ENCODE results near the gene CYP24A1. TPM values are rescaled to one million over a fixed set of nuclear protein-coding genes. Genes with fewer than 3 reads are reported as not detected.

CYP24A1 gene
- polyA plus RNA-seq, 1 donor from 2014 or later = not detected

DNA sequence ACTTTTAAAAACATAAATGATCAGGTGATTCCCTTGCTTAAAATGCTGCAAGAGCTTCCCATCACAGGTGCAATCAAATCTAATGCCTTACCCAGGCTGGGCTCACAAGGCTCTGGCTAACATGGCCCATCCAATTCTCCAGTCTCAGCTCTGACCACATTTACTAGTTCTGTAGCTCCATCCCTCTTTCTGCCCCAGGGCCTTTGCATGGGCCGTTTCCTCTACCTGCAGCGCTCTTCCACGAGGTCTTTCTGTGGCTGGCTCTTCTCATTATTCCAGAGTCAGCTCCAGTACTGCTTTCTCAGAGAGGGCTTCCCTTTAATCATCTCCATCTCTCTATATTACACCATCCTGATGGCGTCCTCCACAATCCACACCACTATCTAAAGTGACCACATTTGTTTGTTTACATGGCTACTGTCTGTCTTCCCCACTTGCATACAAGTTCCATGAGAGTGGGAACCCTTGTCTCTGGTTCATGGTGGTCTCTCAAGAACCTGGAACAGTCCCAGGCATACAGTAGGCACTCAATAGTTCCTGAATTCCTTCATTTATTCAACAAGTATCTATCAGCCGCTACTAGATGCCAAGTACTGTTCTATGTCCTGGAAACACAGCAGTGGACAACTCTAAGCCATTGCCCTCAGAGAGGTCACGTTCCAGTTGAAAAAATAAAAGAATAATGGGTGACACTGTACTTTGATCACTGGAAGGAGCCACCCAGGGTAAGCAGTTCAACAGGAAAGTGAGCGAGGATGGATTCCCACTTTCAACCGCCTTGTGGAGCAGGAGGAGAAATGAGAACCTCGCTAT lies 12.6 kb downstream of the CYP24A1 start:
- Mint-ChIP-seq H3K4me1 (no peaks in the 10 kb centered on the region), H3K27ac (no peak overlapping the region), H3K4me3 (peak overlapping the region in 1 of 4 donors; percentile 7), H3K27me3 (peaks cover 12% of the 10 kb centered on the region), H3K9me3 (no peaks in the 10 kb centered on the region), H3K36me3 (no peaks in the 10 kb centered on the region)

DNA sequence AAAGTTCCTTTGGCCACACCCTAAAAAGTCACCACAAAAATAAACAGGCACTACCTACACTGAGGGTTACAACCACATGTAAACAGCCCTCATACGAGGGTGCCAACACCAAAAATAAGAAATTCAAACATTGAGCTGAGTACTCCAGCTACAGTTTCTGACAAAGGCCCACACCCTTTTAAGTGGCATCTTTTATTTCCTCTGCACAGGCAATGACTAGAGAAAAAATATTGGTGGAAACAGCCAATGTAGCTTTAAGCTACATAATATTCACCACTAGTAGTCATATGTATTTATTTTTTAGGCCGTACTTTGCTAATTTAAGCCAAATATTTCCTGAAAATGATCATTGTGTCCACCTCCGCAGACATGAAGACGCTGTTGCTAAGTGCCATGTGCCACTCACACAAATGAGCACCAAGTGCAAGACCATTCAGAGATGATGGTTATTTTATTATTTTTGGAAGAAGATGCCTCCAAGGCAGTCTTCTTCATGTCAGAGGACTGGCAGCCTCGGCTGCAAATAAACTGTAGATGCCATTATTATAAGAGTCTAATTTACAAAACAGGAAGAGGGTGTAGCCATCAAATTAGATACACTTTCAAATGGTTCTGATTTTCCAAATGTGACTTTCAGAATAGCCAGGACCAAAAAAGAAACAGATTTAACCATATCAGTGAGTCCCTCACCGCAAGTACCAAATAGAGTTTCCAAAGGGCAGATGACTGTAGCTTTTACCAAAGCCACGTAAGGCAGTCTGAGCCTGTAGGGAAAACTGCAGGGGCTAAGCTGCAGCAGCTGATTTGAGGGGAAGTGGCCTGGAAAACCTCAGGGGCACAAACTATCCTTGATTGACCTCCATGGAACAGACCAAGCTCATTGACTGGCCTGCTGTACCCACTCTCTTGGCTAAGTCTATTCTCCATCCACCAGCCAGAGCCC lies 13.4 kb downstream of the CYP24A1 start:
- Mint-ChIP-seq H3K9me3 (no peaks in the 10 kb centered on the region), H3K36me3 (peaks cover 2% of the 10 kb centered on the region), H3K4me1 (no peaks in the 10 kb centered on the region), H3K27me3 (peaks cover 9% of the 10 kb centered on the region), H3K27ac (no peak overlapping the region), H3K4me3 (no peak overlapping the region)

DNA sequence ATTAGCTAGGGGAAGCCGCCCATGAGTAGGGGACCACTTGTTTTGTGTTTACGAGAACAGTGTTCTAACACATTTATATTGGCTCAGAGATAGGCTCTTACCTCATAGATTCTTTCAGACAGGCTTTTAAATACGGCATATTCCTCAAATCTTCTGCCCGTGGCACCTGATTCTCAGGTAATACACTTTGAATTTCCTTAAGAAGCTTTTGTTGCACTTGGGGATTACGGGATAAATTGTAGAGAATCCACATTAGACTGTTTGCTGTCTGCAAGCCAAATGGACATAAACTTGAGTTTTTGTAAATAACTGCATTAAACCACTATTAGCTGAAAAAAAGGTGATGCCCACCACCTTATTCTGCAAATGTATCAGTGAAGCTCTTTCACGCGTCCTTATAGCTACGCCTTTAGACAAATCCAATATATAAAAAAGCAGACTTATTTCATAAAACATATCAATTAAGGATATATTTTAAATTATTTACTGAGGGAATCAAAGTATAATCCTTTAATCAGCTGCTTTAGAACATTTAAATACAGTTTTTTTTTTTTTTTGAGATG lies 14.8 kb downstream of the CYP24A1 start:
- H3K4me1 Mint-ChIP-seq = no peaks in the 10 kb centered on the region
- H3K27me3 Mint-ChIP-seq = peaks cover 8% of the 10 kb centered on the region
- H3K36me3 Mint-ChIP-seq = peaks cover 2% of the 10 kb centered on the region
- no peaks in the 10 kb centered on the region for H3K9me3 Mint-ChIP-seq
- H3K4me3 Mint-ChIP-seq = no peak overlapping the region
- H3K27ac Mint-ChIP-seq = no peak overlapping the region

DNA sequence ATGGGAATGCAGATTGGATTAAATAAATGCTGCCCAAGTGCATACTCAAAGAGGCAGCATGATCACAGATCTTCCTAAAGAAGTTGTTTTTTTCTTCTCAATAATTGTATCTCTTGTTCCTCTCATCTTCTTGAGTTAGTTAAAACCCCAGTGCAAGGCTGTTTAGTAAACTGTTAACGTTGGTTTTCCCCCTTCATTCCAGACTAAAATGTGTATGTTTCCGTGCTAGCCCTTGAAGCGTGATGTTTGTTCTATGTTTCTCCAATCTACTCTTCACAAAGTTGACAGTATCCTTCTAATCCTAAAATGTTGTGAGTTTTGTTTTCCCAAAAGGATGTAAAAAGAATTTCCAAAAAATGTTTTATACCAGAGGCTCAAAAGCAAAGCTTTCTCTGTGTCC lies 15.6 kb downstream of the CYP24A1 start:
- H3K27me3 Mint-ChIP-seq = peaks cover 5% of the 10 kb centered on the region
- H3K36me3 Mint-ChIP-seq = peaks cover 2% of the 10 kb centered on the region

DNA sequence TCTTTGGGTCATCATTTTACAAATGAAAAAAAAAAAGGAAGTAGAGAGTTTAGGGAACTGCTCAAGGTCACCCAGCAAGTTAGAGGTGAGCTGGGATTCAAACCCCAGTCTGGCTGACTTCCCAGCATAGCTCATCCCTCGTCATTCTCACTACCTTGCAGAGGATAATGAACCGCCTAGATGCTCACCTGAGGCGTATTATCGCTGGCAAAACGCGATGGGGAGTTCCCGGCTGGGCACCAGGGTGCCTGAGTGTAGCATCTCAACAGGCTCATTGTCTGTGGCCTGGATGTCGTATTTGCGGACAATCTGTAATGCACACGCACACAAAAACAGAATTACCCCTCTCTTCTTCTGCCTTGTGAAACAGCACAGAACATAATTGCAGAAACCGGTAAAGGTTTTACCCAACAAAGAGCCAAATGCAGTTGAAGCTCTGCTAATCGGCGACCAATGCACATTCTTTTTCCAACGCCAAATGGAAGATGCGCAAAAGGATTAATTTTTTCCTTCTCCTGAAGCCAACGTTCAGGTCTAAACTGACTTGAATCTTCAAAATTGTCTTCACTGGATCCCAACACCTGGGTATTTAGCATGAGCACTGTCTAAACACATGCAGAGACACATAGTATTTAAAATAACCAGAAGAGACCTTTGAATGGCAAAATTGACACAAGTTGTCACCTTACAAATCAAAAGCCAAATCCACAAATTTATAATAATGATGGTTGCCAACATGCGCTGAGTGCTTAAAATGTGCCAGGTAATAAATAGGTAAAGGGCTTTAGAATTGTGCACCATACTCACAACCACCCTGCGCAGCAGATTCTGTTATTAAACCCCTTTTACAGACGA lies 16.6 kb downstream of the CYP24A1 start:
- peaks cover 5% of the 10 kb centered on the region for H3K27me3 Mint-ChIP-seq
- no peak overlapping the region for H3K27ac Mint-ChIP-seq
- peaks cover 2% of the 10 kb centered on the region for H3K36me3 Mint-ChIP-seq
- no peak overlapping the region for H3K4me3 Mint-ChIP-seq
- H3K4me1 Mint-ChIP-seq = no peaks in the 10 kb centered on the region
- no peaks in the 10 kb centered on the region for H3K9me3 Mint-ChIP-seq

More for the DNA sequence above, 15.6 kb downstream of the CYP24A1 start:
- H3K27ac Mint-ChIP-seq = no peak overlapping the region
- no peak overlapping the region for H3K4me3 Mint-ChIP-seq
- H3K9me3 Mint-ChIP-seq = no peaks in the 10 kb centered on the region
- H3K4me1 Mint-ChIP-seq = no peaks in the 10 kb centered on the region

DNA sequence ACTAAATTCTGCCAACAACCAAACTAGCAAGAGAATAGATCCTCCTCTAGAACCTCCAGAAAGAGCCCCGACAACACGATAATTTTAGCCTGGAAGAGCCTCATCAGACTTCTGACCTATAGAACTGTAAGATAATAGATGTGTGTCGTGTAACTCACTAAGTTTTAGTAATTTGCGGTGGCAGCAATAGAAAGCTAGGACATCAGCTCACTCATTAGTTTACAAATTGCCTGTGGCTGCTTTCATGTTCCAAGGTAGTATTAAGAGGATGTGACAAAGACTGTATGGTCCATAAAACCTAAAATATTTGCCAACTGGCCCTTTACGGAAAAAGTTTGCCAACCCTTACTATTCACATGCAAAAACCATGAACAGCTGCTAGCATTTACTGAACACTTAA lies 17.3 kb downstream of the CYP24A1 start:
- Mint-ChIP-seq H3K36me3 (peaks cover 2% of the 10 kb centered on the region), H3K4me3 (no peak overlapping the region), H3K9me3 (no peaks in the 10 kb centered on the region), H3K4me1 (no peaks in the 10 kb centered on the region), H3K27me3 (peaks cover under 1% of the 10 kb centered on the region), H3K27ac (no peak overlapping the region)

DNA sequence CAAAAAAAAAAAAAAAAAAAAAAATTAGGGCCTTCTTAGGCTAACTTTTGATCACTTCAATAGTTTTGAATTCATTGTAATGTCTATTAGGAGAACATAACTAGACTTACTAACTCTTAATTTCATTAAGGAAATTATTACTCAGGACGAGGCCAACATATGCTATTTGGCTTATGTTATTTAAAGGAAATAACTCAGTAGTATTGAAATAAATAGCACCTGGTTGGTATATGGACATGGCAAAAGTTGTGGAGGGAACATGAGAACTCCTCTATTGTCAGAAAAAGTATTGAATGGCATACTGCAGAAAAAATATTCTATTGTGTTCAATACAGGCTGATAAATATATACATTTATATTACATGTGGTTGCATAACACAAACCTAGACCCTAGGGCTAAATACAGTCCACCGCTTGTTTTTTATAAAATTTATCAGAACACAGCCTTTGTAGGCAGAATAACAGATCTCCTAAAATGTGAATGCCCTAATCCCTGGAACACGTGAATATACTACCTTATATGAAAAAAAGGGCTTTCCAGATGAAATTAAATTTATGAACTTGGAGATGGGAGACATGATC lies 18.0 kb downstream of the CYP24A1 start:
- Mint-ChIP-seq H3K4me1 (no peaks in the 10 kb centered on the region), H3K9me3 (no peaks in the 10 kb centered on the region), H3K27ac (no peak overlapping the region), H3K27me3 (peaks cover 3% of the 10 kb centered on the region), H3K4me3 (no peak overlapping the region), H3K36me3 (peaks cover 2% of the 10 kb centered on the region)

DNA sequence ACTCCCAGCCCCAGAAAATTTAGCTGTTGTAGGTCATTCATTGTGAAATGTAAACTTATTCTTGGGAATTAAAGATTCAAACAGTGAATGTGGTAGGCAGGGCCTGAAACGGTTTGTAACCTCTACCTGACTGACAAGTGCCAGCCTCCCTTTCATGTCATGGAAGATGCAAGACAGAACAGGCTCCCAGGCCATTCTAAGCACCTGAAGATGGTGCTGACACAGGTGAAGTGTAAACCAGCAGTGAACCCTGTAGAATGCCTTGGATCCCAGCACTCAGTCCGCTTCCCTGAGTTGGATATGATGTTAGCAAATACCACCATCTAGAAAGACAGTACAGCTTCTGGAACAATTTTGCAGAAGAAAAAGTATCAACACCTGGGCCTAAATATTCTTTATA lies 19.3 kb downstream of the CYP24A1 start:
- Mint-ChIP-seq H3K4me3 (no peak overlapping the region), H3K9me3 (no peaks in the 10 kb centered on the region), H3K36me3 (peaks cover 3% of the 10 kb centered on the region), H3K27me3 (peaks cover 3% of the 10 kb centered on the region), H3K27ac (no peak overlapping the region), H3K4me1 (no peaks in the 10 kb centered on the region)

DNA sequence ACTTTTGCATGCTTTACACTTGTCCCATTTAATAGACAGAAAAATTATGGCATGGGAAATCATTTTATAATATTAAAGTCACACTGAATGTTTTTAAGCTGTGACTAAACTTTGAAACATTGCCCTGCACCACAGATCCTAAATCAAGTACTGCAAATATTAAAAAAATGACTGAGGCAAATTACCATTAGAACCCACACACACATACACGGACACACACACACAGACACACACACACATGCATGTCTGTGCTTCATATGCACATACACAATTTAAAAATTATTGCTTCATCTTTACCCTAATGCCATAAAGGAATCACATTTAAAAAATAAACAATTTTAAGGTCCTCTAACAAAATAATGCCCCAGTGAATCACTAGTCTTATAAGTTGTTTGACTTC lies 19.9 kb downstream of the CYP24A1 start:
- H3K4me3 Mint-ChIP-seq = no peak overlapping the region
- peak overlapping the region in 1 of 3 donors; percentile 39 for H3K27ac Mint-ChIP-seq
- no peaks in the 10 kb centered on the region for H3K4me1 Mint-ChIP-seq
- H3K9me3 Mint-ChIP-seq = no peaks in the 10 kb centered on the region
- H3K36me3 Mint-ChIP-seq = peaks cover 4% of the 10 kb centered on the region
- H3K27me3 Mint-ChIP-seq = peaks cover 3% of the 10 kb centered on the region

DNA sequence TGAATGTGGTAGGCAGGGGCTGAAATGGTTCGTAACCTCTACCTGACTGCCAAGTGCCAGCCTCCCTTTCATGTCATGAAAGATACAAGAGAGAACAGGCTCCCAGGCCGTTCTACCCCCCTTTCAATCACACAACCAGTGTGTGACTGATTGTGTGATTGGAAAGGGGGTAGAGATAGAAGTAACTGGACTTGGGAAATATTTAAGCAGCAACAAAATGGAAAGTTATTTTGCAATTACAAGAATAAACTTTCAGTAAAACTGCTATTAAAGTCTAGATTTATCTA lies 20.8 kb downstream of the CYP24A1 start:
- Mint-ChIP-seq H3K27me3 (peaks cover 5% of the 10 kb centered on the region), H3K4me3 (no peak overlapping the region), H3K9me3 (no peaks in the 10 kb centered on the region), H3K36me3 (peaks cover 4% of the 10 kb centered on the region), H3K4me1 (no peaks in the 10 kb centered on the region), H3K27ac (no peak overlapping the region)

DNA sequence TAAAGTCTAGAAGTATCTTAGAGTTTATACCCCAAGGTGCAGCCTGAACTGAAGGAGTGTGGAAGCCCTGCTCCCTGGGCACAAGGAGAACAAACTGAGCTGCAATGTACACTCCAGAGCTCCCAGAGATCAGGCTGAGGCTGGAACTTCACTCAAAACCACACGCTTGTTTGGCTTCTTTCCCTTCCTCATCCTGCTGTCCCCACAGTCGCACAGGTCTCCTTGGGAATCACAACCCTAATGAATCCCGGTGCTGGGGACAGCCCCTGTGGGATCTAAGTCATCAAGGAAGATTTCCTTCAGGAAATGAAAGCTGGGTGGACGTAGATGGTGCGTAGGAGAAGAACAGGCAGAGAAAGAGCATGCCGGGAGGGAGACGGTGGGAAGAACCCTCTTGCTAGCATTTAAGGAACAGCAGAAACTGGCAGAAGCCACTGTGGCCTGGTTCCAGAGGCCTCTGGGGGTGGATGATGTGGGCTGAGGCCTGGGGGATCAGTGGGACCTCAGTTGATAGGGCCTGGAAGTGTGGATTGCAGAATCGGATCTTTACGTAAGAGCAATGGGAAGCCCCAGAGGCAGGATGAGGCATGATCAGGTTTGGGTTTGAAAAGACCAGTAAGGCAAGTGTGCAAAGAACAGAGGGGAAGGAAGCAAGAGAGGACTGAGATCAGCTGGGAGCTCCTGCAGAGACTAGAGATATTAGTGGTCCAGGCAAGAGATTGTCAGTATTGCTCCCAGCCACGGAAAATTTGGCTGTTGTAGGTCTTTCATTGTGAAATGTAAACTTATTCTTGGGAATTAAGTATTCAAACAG lies 21.4 kb downstream of the CYP24A1 start:
- no peak overlapping the region for H3K4me3 Mint-ChIP-seq
- peaks cover 4% of the 10 kb centered on the region for H3K36me3 Mint-ChIP-seq
- no peaks in the 10 kb centered on the region for H3K9me3 Mint-ChIP-seq
- H3K27ac Mint-ChIP-seq = no peak overlapping the region
- H3K4me1 Mint-ChIP-seq = no peaks in the 10 kb centered on the region
- H3K27me3 Mint-ChIP-seq = peaks cover 5% of the 10 kb centered on the region

DNA sequence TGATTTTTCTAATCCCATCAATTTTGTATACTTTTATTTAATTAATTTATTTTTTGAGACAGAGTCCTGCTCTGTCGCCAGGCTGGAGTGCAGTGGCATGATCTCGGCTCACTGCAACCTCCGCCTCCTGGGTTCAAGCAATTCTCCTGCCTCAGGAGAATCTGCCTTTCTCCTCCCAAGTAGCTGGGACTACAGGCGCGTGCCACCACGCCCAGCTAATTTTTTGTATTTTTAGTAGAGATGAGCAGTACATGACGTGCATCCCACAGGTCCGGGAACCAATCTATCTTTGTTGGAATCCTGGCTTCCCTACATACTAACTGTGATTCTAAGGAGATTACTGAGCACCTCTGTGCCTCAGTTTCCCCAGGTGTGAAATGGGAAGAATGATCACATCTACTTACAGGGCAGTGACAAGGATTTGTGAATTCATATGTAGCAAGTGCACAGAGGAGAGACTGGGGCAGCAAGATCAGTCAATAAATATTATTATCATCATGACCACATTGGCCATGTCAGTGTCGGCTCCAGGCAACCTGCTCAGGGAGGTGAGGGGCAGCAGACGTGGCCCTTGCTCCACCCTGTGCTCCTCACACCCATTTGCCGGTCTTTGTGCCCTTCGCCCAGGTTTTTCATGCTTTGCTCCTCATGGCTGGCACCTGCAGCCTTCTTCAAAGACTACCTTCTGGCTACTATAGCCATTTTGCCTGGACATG lies 22.1 kb downstream of the CYP24A1 start:
- H3K9me3 Mint-ChIP-seq = no peaks in the 10 kb centered on the region

DNA sequence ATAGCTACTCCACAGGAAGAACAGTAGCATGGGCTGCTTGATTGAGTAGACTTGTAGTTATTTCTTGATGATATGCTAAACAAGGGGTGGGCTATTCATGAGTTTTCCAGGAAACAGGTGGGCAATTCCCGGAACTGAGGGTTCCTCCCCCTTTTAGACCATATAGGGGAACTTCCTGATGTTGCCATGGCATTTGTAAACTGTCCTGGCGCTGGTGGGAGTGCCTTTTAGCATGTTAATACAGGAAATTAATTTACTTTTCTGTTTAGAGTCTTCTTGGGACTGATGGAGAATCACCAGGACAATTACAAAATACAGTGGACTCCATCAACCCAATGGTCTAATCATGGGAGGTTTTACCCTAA lies 22.7 kb downstream of the CYP24A1 start:
- H3K4me3 Mint-ChIP-seq = no peak overlapping the region
- peaks cover 7% of the 10 kb centered on the region for H3K27me3 Mint-ChIP-seq
- H3K9me3 Mint-ChIP-seq = no peaks in the 10 kb centered on the region
- peaks cover 3% of the 10 kb centered on the region for H3K36me3 Mint-ChIP-seq
- H3K4me1 Mint-ChIP-seq = no peaks in the 10 kb centered on the region
- no peak overlapping the region for H3K27ac Mint-ChIP-seq

More for the DNA sequence above, 22.1 kb downstream of the CYP24A1 start:
- Mint-ChIP-seq H3K27me3 (peaks cover 5% of the 10 kb centered on the region), H3K27ac (no peak overlapping the region), H3K4me1 (no peaks in the 10 kb centered on the region), H3K36me3 (peaks cover 4% of the 10 kb centered on the region), H3K4me3 (no peak overlapping the region)

All from IgD-negative memory B cell (primary cell).